HepG2 (cell line): ENCODE measurements around the gene NFE2L3. TPM values are rescaled to one million over a fixed set of nuclear protein-coding genes. Genes with fewer than 3 reads are reported as not detected.
A peak's percentile ranks its signal among the peaks of the same experiment; 100 is the strongest.

ENCODE experiments used
- DMAP1 ChIP-seq: IDR thresholded peaks from 2 replicates; pipeline ENCODE4 v1.6.1; 2016
- FOXA1 ChIP-seq, 2 experiments: fragments of 450-650 bp in 1 of 2; sonication (generic) in 1 of 2; formaldehyde crosslinking in 1 of 2; IDR thresholded peaks; 2 replicates each; pipeline versions ENCODE4 v1.4.0 to v1.6.1; 2016 to 2020; ENCODE audit warnings: missing genetic modification reagents in 1 of 2
- HBP1 ChIP-seq: IDR thresholded peaks from 2 replicates; pipeline ENCODE4 v1.6.1; 2016; ENCODE audit warnings: low read depth, control low read depth
- KDM6A ChIP-seq: IDR thresholded peaks from 2 replicates; pipeline ENCODE4 v1.6.1; 2016; ENCODE audit warnings: low read depth
- NCOA2 ChIP-seq: sonication (generic); formaldehyde crosslinking; IDR thresholded peaks from 2 replicates; pipeline ENCODE4 v1.8.0; 2022; ENCODE audit warnings: inconsistent platforms
- NFKBIZ ChIP-seq: IDR thresholded peaks from 2 replicates; pipeline ENCODE4 v1.6.1; 2018; ENCODE audit warnings: missing genetic modification reagents, missing compliant biosample characterization
- PHF21A ChIP-seq: sonication (generic); formaldehyde crosslinking; IDR thresholded peaks from 2 replicates; pipeline ENCODE4 v1.5.0; 2020; ENCODE audit warnings: mild to moderate bottlenecking, missing genetic modification reagents
- PRDM15 ChIP-seq: sonication (generic); formaldehyde crosslinking; IDR thresholded peaks from 2 replicates; pipeline ENCODE4 v1.4.0; 2020; ENCODE audit warnings: missing genetic modification reagents
- RXRB ChIP-seq: IDR thresholded peaks from 2 replicates; pipeline ENCODE4 v1.6.1; 2016; ENCODE audit warnings: borderline replicate concordance, missing genetic modification reagents, missing compliant biosample characterization
- ZNF263 ChIP-seq: sonication (generic); formaldehyde crosslinking; IDR thresholded peaks from 2 replicates; pipeline ENCODE4 v1.4.0; 2020; ENCODE audit warnings: missing genetic modification reagents
- ZNF275 ChIP-seq: sonication (generic); formaldehyde crosslinking; IDR thresholded peaks from 2 replicates; pipeline ENCODE4 v1.8.0; 2022; ENCODE audit warnings: missing genetic modification reagents, mild to moderate bottlenecking, inconsistent platforms, borderline replicate concordance
- polyA plus RNA-seq, 8 experiments: library from polyadenylated mRNA; depleted of rRNA in 3 of 8; stranded (reverse) in 7 of 8; unstranded in 1 of 8; fragments of >200 nt; fragmentation: Illumina TruSeq in 4 of 8; extraction: Trizol in 4 of 8; gene quantifications; 2 replicates each; pipeline versions ENCODE4 v1.2.1 to v1.2.3, GENCODE V29; 2011 to 2016; ENCODE audit warnings: low read depth in 4 of 8, missing spikeins in 1 of 8, mixed read lengths in 1 of 8; ENCODE audit not compliant: insufficient read depth in 1 of 8
- total RNA-seq, 5 experiments: library from RNA; depleted of rRNA; stranded (reverse); fragments of >200 nt; fragmentation: Illumina TruSeq; extraction: Trizol; gene quantifications; 2 replicates each; pipeline ENCODE4 v1.2.3, GENCODE V29; 2016; ENCODE audit warnings: low read depth in 1 of 5
- TF ChIP-seq, protein P1 (sequence below): sonication (generic); formaldehyde crosslinking; conservative IDR thresholded peaks from 2 replicates; pipeline ENCODE4 v1.4.0; 2020; ENCODE audit warnings: missing genetic modification reagents

Gene NFE2L3
- total and polyA plus RNA-seq, 2 of the 13 experiments (the other 11 are each of a cell fraction or from before 2014, with no cell fraction given): 11.4 to 19.4 TPM

GRCh38 chr7:26200444-26201246, 48.6 kb downstream of the NFE2L3 start, which contains the start of gene HNRNPA2B1 (continued):
- TF ChIP-seq NFKBIZ (CRISPR knock-in tag) (peak; percentile 20; the same call in 1 of the 2 replicates), DMAP1 (CRISPR knock-in tag) (0 out of 2 replicates have a peak, but pooled peaks have one; percentile 49), ZNF263 (CRISPR knock-in tag) (peak; percentile 67; the same call in 1 of the 2 replicates), PHF21A (CRISPR knock-in tag) (peak; percentile 15), RXRB (peak; percentile 63; the same call in 1 of the 2 replicates), PRDM15 (CRISPR knock-in tag) (peak; percentile 48), FOXA1 (IDR thresholded peaks at IDR 0.05) (no peak), FOXA1 (CRISPR knock-in tag; IDR thresholded peaks at IDR 0.05) (no peak), KDM6A (CRISPR knock-in tag) (0 out of 2 replicates have a peak, but pooled peaks have one; percentile 22), HBP1 (peak; percentile 25; the same call in 1 of the 2 replicates), NCOA2 (peak; percentile 38), ZNF275 (no peak)
- TF ChIP-seq, protein P1, sequence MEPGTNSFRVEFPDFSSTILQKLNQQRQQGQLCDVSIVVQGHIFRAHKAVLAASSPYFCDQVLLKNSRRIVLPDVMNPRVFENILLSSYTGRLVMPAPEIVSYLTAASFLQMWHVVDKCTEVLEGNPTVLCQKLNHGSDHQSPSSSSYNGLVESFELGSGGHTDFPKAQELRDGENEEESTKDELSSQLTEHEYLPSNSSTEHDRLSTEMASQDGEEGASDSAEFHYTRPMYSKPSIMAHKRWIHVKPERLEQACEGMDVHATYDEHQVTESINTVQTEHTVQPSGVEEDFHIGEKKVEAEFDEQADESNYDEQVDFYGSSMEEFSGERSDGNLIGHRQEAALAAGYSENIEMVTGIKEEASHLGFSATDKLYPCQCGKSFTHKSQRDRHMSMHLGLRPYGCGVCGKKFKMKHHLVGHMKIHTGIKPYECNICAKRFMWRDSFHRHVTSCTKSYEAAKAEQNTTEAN (CRISPR knock-in tag): peak; percentile 67; the same call in 1 of the 2 replicates
